ENCODE results near the gene NAV3. TPM values are rescaled to one million over a fixed set of nuclear protein-coding genes. Genes with fewer than 3 reads are reported as not detected.

NAV3 gene
- total RNA-seq, 2 donors from 2014 or later, result 9.0 to 12.6 TPM

DNA sequence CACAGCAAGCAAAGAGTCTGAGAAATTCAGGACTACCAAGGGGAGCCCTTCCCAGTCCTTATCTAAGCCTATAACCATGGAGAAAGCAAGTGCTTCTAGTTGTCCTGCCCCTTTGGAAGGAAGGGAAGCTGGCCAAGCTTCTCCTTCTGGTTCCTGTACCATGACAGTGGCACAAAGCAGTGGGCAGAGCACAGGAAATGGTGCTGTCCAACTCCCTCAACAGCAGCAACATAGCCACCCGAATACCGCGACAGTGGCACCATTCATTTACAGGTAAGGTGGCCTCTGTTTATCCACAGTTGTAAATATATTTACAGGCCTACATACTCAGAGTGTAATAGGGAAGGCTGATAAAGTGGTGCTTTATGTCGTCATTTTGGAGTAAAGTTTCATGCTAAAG is 176.5 kb downstream of the NAV3 start:
- Histone ChIP-seq H3K27ac (no peak overlapping the region), H3K27me3 (replicated peaks; ENCODE audit: insufficient read depth) (no peaks in the 10 kb centered on the region), H3K4me1 (replicated peaks) (no peaks in the 10 kb centered on the region), H3K4me3 (no peak overlapping the region), H3K9me3 (no peaks in the 10 kb centered on the region), H3K36me3 (no peaks in the 10 kb centered on the region)
- intact Hi-C loops (cut with DNase I), result loop anchor here (10.0 kb wide), 1 partner anchor 108 kb away; no protein-coding TSS in a partner anchor
- DNase-seq (ENCODE audit: low spot score), result no peak
- TF ChIP-seq POLR2AphosphoS5 (IDR thresholded peaks at IDR 0.05) (no peak), POLR2A (IDR thresholded peaks at IDR 0.05) (no peak), CTCF (IDR thresholded peaks at IDR 0.05) (no peak)
- WGBS, result 88% methylated on average over 4 of the region's 4 CpGs

GRCh38 chr12:78009031-78009430 is 178.3 kb downstream of the NAV3 start:
- H3K9me3 ChIP-seq, result no peaks in the 10 kb centered on the region
- WGBS, result 92% methylated on average over 3 of the region's 3 CpGs
- H3K36me3 ChIP-seq, result no peaks in the 10 kb centered on the region
- intact Hi-C loops (cut with DNase I), result loop anchor here (10.0 kb wide), 1 partner anchor 106 kb away; no protein-coding TSS in a partner anchor
- no peaks in the 10 kb centered on the region for H3K4me1 ChIP-seq (replicated peaks)
- TF ChIP-seq POLR2AphosphoS5 (IDR thresholded peaks at IDR 0.05), result no peak
- no peak for TF ChIP-seq CTCF (IDR thresholded peaks at IDR 0.05)
- no peak for TF ChIP-seq POLR2A (IDR thresholded peaks at IDR 0.05)
- no peak overlapping the region for H3K4me3 ChIP-seq
- DNase-seq (ENCODE audit: low spot score), result no peak
- H3K27me3 ChIP-seq (replicated peaks; ENCODE audit: insufficient read depth), result no peaks in the 10 kb centered on the region
- no peak overlapping the region for H3K27ac ChIP-seq

DNA sequence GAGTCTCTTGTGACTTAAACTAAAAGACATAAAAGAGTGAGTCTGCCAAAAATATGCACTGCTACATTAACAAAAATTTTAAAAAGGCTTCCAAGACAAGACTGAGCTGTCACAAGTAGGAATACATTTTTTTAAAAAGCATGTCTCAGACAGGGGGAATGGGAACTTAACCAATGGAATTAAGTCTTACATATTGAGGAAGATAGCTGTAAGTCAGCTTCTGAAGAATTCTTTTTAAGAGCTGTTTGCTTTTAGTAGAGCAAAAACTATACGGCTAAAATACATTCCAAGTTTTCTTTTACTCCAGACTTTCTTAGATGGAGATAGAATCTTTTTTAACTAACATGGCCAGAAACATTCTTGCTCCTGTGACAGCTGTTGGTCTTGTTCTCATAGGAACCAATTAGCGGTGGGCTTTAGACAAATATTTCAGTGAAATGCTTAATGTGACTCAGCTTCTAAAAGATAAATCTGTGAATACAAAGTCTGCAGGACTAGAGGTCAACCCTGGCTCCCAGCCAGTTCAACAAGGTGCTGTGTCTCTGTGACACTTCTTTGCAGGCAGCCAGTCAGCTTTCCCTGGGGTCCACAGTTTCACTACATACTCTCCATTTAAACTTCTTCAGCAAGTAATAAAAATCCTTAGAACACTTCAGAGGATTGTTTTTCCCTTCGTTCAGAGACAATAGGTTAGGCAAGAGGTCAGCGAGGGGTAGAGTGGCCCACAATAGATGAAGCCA is 187.6 kb downstream of the NAV3 start:
- 45% methylated on average over 4 of the region's 4 CpGs for WGBS
- Histone ChIP-seq H3K4me3 (no peak overlapping the region), H3K27me3 (replicated peaks; ENCODE audit: insufficient read depth) (no peaks in the 10 kb centered on the region), H3K4me1 (replicated peaks) (no peaks in the 10 kb centered on the region), H3K27ac (no peak overlapping the region), H3K9me3 (no peaks in the 10 kb centered on the region), H3K36me3 (no peaks in the 10 kb centered on the region)
- TF ChIP-seq POLR2A (IDR thresholded peaks at IDR 0.05) (no peak), POLR2AphosphoS5 (IDR thresholded peaks at IDR 0.05) (no peak), CTCF (IDR thresholded peaks at IDR 0.05) (no peak)
- intact Hi-C loops (cut with DNase I), result no loop called here
- DNase-seq (ENCODE audit: low spot score), result no peak

DNA sequence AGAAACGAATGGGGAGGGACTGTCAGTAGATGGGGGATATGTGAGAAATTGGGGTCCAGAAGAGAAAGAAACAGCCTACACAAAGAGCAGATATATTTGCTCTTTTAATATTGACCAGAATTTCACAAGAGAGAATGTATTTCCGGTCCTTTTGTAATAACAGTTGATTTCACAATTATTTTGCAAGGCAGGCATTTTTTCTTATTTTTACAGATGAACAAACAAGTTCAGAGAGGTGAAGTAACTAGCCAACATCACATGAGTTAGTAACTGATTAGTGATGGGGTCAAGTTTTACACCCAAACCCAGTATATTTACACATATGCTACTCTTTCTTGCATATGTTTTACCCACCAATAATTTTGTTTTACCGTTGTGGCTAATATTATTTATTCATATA is 188.2 kb downstream of the NAV3 start:
- TF ChIP-seq CTCF (IDR thresholded peaks at IDR 0.05) (no peak), POLR2AphosphoS5 (IDR thresholded peaks at IDR 0.05) (no peak), POLR2A (IDR thresholded peaks at IDR 0.05) (no peak)
- Histone ChIP-seq H3K9me3 (no peaks in the 10 kb centered on the region), H3K4me1 (replicated peaks) (no peaks in the 10 kb centered on the region), H3K36me3 (no peaks in the 10 kb centered on the region), H3K27me3 (replicated peaks; ENCODE audit: insufficient read depth) (no peaks in the 10 kb centered on the region), H3K27ac (no peak overlapping the region), H3K4me3 (no peak overlapping the region)
- no peak for DNase-seq (ENCODE audit: low spot score)
- intact Hi-C loops (cut with DNase I), result no loop called here
- 81% methylated on average over 3 of the region's 3 CpGs for WGBS

DNA sequence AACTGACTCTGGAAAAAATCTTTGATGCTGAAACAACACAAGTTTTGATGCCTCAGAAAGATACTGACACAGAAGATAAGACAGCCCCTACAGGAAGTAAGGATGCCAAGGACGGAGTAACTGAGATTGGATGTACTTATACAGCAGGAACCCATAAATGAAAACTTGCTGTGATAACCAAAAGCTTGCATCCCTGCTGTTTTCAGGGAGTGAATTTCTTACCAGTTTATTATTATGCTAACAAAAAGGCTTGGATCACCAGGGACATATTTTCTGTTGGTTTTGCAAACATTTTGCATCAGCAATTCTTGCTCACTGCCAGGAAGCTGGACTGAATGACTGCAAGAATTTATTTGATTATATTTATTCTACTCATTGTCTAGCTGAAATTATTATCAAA is 197.7 kb downstream of the NAV3 start:
- Histone ChIP-seq H3K9me3 (no peaks in the 10 kb centered on the region), H3K4me1 (replicated peaks) (no peaks in the 10 kb centered on the region), H3K36me3 (no peaks in the 10 kb centered on the region), H3K4me3 (no peak overlapping the region), H3K27me3 (replicated peaks; ENCODE audit: insufficient read depth) (no peaks in the 10 kb centered on the region), H3K27ac (no peak overlapping the region)
- no peak for DNase-seq (ENCODE audit: low spot score)
- TF ChIP-seq CTCF (IDR thresholded peaks at IDR 0.05), result no peak
- TF ChIP-seq POLR2A (IDR thresholded peaks at IDR 0.05), result no peak
- no peak for TF ChIP-seq POLR2AphosphoS5 (IDR thresholded peaks at IDR 0.05)
- intact Hi-C loops (cut with DNase I), result no loop called here
- 94% methylated on average over 1 of the region's 1 CpG for WGBS

Data from prostate gland (tissue), 2 donors.